Stimulated activated CD8-positive, alpha-beta memory T cell treated with anti-CD3 and anti-CD28 coated beads, Interleukin-15, amount 100 ng/mL, for 24 hours (primary cell): ENCODE measurements around the gene ZNF282.
A peak's percentile ranks its signal among the peaks of the same experiment; 100 is the strongest.

Source experiments
- DNase-seq: peaks from one replicate; pipeline ENCODE4 v3.0.0-alpha.2; 2020; ENCODE audit warnings: low read depth

The ZNF282 gene

DNA sequence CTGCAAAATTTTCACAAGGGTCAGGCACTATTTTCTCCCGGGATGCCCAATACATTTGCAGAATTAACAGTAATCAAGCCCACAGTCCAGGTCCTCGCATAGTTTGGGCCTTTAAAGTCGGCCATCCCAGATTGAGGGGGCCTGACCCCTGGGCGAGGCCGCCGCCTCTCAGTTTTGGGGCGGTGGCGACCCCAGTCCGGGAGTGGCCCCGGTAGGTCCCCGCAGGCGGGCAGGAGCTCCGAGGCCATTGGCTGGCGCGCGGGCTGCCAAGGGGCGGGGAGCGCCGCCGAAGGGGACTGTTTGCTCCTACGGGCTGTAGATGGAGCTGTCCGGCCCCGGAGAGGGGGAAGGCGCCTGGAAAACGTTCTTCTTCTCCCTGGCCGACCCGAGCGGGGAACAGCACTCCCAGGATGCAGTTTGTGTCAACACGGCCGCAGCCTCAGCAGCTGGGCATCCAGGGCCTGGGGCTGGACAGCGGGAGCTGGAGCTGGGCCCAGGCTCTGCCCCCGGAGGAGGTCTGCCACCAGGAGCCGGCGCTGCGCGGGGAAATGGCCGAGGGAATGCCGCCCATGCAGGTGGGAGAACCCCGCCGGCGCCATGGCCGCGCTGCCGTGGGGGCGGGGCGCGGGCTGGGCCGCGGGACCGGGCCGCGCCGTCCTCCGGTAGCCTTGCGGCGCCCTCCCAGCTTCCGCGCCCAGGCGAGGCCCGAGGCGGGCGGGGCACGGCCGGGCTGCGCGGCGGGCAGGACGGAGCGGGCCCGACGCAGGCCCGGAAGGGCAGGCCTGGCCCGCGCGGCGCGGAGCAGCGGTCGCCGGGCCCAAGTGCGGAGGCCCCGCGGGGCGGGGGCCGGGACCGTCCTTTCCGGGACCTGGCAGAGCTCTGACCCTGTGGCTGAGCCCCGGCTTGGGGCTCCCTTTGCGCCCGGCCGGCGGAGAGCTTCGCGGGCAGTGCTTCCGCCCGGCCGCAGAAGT is at the start of gene ZNF282:
Gene ZNF282, plus strand, starts transcription at position 367 of the 971 bp plus-strand sequence. Its CDS starts 44 bp downstream, at position 411.
- DNase-seq = peak; percentile 55

DNA sequence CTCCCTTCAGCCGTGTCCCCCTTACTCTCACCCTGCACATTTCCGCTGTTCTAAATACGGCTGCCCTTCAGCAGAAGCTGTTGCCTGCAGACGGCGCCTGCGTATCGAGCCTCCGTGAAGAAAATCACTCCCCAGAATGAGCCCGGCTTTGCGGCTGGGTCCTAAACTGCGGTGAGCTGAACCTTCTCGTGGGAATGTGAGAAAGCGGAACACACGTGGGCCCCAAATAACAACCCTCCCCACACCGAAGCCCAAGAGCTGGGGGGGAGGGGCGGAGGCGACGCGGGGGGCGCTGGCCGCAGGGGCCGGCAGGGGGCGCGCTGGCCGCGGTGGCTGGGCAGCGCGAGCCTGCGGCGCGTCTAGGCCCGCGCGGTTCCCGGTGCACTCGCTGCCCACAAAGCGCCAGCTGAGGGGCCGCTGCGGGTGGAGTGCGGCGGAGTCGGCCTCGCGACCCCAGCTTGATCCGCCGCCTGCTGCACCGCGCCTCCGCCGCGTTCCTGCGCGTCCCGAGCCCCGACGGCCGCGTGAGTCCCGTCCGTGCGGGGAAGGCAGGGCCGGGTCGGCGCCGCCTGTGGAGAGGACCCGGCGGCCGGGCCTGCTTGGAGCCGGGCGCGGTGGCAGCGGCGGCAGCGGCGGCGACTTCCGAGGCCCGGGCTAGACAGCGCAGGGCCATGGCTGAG is 48.1 kb upstream of the ZNF282 start, which contains the start of gene ZNF398:
Gene ZNF398, plus strand, starts transcription at position 382 of the 680 bp plus-strand sequence. Its CDS starts 290 bp downstream, at position 672.
- DNase-seq = peak; percentile 63

- peak; percentile 21 for DNase-seq
Observed at GRCh38 chr7:149147752-149148653, 47.3 kb upstream of the ZNF282 start.

- DNase-seq = no peak
Observed at GRCh38 chr7:149150981-149151380, 44.4 kb upstream of the ZNF282 start.

- DNase-seq = no peak
Observed at GRCh38 chr7:149153346-149153745, 42.0 kb upstream of the ZNF282 start.

GRCh38 chr7:149154056-149154455 is 41.3 kb upstream of the ZNF282 start:
- DNase-seq = no peak

GRCh38 chr7:149156898-149157297 is 38.4 kb upstream of the ZNF282 start:
- DNase-seq = no peak

DNA sequence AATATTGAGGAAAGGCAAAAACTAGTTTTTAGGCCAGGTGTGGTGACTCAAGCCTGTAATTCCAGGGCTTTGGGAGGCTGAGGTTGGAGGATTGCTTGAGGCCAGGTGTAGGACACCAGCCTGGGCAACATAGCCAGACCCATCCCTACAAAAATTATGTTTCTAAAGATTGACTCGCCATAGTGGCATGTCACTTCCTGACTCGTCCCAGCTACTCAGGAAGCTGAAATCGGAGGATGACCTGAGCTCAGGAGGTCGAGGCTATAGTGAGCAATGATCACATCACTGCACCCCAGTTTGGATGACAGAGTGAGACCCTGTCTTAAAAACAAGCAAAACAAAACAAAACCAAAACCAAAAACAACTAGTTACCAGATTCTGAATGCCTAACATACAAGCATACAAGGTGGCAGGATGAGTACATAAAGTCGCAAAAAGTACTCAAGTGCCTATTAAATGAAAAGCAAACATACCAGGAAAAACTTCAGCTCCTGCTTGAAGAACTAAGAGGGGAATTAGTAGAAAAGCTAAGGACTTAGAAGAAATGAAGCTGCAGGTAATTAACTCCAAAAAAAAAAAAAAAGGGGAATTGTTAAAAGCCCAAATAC is 34.0 kb upstream of the ZNF282 start:
- no peak for DNase-seq

DNA sequence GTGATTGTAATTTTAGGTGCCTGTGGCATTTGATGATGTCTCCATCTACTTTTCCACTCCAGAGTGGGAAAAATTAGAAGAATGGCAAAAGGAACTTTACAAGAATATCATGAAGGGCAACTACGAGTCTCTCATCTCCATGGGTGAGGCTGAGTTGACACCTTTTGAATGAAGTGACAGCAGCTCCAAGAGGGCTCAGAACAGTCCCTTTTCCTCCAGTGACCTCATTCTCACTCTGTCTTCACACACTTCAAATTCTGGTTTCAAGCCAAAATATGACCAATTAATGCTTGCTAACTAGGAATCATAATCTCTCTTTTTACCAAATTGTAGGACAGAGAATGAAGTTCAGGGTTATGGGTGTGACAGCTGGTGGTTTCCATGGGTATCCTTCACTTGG is 29.2 kb upstream of the ZNF282 start:
- no peak for DNase-seq

- DNase-seq = no peak
Observed at GRCh38 chr7:149166630-149167352, 28.6 kb upstream of the ZNF282 start.

DNA sequence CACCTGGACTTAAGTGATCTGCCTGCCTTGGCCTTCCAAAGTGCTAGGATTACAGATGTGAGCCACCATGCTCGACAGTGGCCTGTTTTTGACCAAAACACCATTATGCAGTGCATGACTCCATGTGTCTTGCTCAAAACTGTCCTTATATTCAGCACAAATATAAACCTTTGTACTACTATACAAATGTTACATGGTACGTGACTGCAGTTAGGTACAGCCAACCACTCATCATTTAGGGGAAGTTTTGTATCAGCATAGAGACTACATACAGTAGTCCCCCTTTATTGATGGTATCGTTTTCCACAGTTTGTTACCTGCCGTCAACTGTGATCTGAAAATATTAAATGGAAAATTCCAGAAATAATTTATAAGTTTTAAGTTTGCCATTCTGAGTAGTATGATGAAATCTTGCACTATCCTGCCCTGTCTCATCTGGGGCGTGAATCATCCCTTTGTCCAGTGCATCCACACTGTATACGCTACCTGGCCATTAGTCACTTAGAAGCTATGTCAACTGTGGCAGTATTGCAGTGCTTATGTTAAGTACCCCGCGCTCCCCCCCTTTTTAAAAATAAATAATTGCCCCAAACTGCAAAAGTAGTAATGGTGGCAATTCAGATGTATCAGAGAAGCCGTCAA is 23.3 kb upstream of the ZNF282 start:
- no peak for DNase-seq

GRCh38 chr7:149172534-149172920 is 22.8 kb upstream of the ZNF282 start:
- no peak for DNase-seq

DNA sequence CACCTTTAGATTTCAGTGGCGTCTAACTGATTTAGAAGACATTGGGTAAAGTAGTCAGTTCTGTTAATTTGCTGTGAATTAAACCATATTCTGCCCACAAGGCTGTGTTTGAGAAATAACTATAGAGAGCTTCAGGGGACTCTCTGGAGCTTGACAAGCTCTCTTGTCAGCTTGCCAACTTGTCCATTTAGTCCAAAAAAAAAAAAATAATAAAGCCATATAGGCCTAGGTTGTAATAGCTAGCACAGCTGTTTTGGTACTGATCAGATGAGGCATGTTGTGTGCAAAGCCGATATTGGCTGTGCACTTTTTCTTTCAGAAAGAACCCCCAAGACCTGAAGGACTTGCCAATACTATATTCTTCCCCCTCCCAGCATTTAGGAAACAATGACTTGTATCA is 20.2 kb upstream of the ZNF282 start:
- no peak for DNase-seq

DNA sequence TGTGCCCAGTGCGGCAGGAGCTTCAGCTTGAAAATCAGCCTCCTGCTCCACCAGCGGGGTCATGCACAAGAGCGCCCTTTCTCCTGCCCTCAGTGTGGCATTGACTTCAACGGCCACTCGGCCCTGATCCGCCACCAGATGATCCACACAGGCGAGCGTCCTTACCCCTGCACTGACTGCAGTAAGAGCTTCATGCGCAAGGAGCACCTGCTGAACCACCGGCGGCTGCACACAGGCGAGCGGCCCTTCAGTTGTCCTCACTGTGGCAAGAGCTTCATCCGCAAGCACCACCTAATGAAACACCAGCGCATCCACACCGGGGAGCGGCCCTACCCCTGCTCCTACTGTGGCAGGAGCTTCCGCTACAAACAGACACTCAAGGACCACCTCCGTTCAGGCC is 16.1 kb upstream of the ZNF282 start:
- no peak for DNase-seq

DNA sequence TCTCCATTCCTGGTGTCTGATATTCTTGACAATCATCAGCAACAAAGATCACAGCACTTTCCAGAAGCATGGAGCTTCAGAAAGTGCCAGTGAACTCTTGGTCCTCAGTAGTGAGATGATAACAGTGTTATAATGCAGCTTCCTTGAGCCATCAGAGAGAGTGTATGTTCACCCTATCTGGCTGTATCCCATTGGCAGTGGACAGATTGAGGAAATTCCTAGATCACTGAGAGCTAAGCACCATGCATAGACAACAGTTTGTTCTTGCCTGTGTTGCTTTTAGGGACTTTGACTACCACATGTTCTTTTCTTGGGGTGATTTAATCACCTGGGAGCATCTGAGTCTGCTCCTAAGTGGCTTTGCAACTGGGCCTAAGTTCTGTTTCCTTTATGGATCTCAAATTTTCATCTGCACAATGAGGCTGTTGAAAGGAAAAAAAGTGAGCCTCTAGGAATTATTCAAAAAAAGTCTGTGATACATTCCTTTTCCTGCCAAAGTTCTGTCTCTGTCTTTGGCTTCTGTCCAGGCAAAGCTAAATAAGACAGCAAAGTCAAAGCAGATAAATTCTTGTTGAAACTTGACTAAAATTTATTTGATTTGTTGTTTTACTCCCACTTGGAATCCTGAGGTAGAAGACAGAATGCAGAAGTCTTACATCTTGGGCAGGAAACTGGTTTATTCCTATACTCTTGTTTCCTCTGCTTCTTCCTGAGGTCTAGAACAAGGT is 14.5 kb upstream of the ZNF282 start:
- no peak for DNase-seq

DNA sequence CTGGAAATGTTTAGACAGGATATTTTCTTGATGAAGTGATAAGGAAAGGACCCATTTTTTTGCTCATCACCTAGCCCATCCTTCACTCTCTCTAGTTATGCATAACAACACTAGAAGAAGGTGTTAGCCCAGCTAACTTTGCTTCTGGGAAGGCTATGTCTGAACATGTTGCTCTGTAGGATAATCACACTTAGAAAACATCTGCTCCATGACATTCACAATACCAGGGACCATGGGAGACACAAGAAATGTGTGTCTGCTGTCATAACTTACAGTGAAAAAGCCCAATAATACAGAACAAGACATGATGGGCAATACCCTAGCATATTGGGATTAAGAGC is 13.9 kb upstream of the ZNF282 start:
- no peak for DNase-seq

- DNase-seq = no peak
Observed at GRCh38 chr7:149184274-149184673, 11.1 kb upstream of the ZNF282 start.

DNA sequence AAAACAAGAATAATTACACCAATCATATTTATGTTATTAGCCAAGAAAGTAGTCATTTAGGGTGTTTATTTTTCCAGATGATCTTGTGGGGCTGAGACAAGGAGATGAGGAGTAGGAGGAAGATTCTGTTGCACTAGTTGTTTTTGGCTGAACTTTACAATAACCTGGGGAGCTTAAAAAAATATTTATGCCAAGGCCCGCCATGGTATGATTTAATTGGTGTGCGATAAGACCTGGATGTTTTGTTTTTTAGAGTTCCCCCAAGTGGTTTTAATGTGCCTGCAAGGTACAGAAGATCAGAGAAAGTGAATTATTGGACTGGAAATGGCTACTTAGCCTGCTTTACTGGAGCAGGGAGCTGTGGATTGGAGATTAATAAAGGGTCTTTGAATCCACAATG is 7.1 kb upstream of the ZNF282 start:
- DNase-seq = no peak

DNA sequence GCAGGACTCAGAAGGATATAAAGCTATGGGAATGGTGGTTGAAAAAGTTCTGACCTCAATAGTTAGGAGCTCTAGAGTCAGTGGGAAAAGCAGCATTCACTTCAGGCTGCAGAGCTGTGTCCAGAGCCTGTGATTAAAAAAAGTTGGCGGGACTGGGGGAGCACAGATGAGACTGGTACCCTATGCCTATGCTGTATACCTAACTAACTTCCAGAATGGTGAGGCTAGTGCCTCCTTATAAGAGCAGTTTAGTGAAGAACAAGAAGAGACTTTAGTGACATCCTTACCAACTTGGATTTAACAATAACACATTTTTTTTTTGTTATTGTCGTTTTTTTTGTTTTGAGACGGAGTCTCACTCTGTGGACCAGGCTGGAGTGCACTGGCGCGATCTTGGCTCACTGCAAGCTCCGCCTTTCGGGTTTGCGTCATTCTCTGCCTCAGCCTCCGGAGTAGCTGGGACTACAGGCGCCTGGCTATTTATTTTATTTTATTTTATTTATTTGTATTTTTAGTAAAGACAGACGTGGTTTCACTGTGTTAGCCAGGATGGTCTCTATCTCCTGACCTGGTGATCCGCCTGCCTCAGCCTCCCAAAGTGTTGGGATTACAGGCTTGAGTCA is 6.6 kb upstream of the ZNF282 start:
- no peak for DNase-seq
